Measurements from ENCODE around the gene ZNF628.

Gene ZNF628

GRCh38 chr19:55467236-55468053, 9.0 kb upstream of the ZNF628 start:
- TF ChIP-seq ZNF8 (CRISPR knock-in tag; IDR thresholded peaks at IDR 0.05) (no peak), CREB5 (CRISPR knock-in tag; IDR thresholded peaks at IDR 0.05; ENCODE audit: low read depth) (no peak), OSR1 (CRISPR knock-in tag; IDR thresholded peaks at IDR 0.05) (no peak), CSRNP3 (CRISPR knock-in tag; IDR thresholded peaks at IDR 0.05) (no peak), GLIS3 (CRISPR knock-in tag; IDR thresholded peaks at IDR 0.05) (no peak), ESRRG (CRISPR knock-in tag; IDR thresholded peaks at IDR 0.05) (no peak), TCF4 (CRISPR knock-in tag; IDR thresholded peaks at IDR 0.05; ENCODE audit: borderline replicate concordance) (no peak), ZNF565 (CRISPR knock-in tag; conservative IDR thresholded peaks at IDR 0.05; ENCODE audit: low read depth) (no peak), ZNF70 (CRISPR knock-in tag; IDR thresholded peaks at IDR 0.05) (no peak), TSHZ2 (CRISPR knock-in tag; IDR thresholded peaks at IDR 0.05) (no peak)
- peak; percentile 97 for ATAC-seq

- no peak for TF ChIP-seq TOX (CRISPR knock-in tag; IDR thresholded peaks at IDR 0.05; ENCODE audit: borderline replicate concordance)
- TF ChIP-seq ZNF70 (CRISPR knock-in tag; IDR thresholded peaks at IDR 0.05), result no peak
- TF ChIP-seq ZFP30 (CRISPR knock-in tag; IDR thresholded peaks at IDR 0.05), result no peak
- TF ChIP-seq BACH2 (CRISPR knock-in tag; IDR thresholded peaks at IDR 0.05; ENCODE audit: borderline replicate concordance), result no peak
- no peak for TF ChIP-seq GLIS3 (CRISPR knock-in tag; IDR thresholded peaks at IDR 0.05)
- TF ChIP-seq TCF4 (CRISPR knock-in tag; IDR thresholded peaks at IDR 0.05; ENCODE audit: borderline replicate concordance), result no peak
- no peak for TF ChIP-seq RARB (CRISPR knock-in tag; IDR thresholded peaks at IDR 0.05)
- no peak for ATAC-seq
These were observed 8.4 kb upstream of the ZNF628 start for GRCh38 chr19:55468054-55468393.

- ATAC-seq, result no peak
- TF ChIP-seq ZFP3 (CRISPR knock-in tag; IDR thresholded peaks at IDR 0.05), result no peak
- TF ChIP-seq TOX (CRISPR knock-in tag; IDR thresholded peaks at IDR 0.05; ENCODE audit: borderline replicate concordance), result no peak
- no peak for TF ChIP-seq PATZ1 (CRISPR knock-in tag; IDR thresholded peaks at IDR 0.05; ENCODE audit: borderline replicate concordance)
- no peak for TF ChIP-seq ZNF8 (CRISPR knock-in tag; IDR thresholded peaks at IDR 0.05)
- TF ChIP-seq ESRRG (CRISPR knock-in tag; IDR thresholded peaks at IDR 0.05), result no peak
- no peak for TF ChIP-seq CSDC2 (CRISPR knock-in tag; IDR thresholded peaks at IDR 0.05)
- TF ChIP-seq ISL1 (CRISPR knock-in tag; IDR thresholded peaks at IDR 0.05), result no peak
- TF ChIP-seq GLIS3 (CRISPR knock-in tag; IDR thresholded peaks at IDR 0.05), result no peak
- no peak for TF ChIP-seq BACH2 (CRISPR knock-in tag; IDR thresholded peaks at IDR 0.05; ENCODE audit: borderline replicate concordance)
- TF ChIP-seq ZNF70 (CRISPR knock-in tag; IDR thresholded peaks at IDR 0.05), result no peak
- no peak for TF ChIP-seq ARNTL (CRISPR knock-in tag; IDR thresholded peaks at IDR 0.05; ENCODE audit: borderline replicate concordance, low read depth)
- TF ChIP-seq SNAI2 (CRISPR knock-in tag; IDR thresholded peaks at IDR 0.05), result no peak
These were observed 5.2 kb upstream of the ZNF628 start for GRCh38 chr19:55471266-55471665.

- no peak; the same call in 2 of the 3 replicates for ATAC-seq
- TF ChIP-seq ZFP3 (CRISPR knock-in tag; IDR thresholded peaks at IDR 0.05) (no peak), CSDC2 (CRISPR knock-in tag; IDR thresholded peaks at IDR 0.05) (no peak), CSRNP3 (CRISPR knock-in tag; IDR thresholded peaks at IDR 0.05) (no peak), ARNTL (CRISPR knock-in tag; IDR thresholded peaks at IDR 0.05; ENCODE audit: borderline replicate concordance, low read depth) (no peak), ZC3H10 (CRISPR knock-in tag; IDR thresholded peaks at IDR 0.05) (no peak), PATZ1 (CRISPR knock-in tag; IDR thresholded peaks at IDR 0.05; ENCODE audit: borderline replicate concordance) (no peak), POU6F1 (CRISPR knock-in tag; IDR thresholded peaks at IDR 0.05; ENCODE audit: borderline replicate concordance, low read depth) (no peak), SNAI2 (CRISPR knock-in tag; IDR thresholded peaks at IDR 0.05) (no peak), RARB (CRISPR knock-in tag; IDR thresholded peaks at IDR 0.05) (no peak), ZFP30 (CRISPR knock-in tag; IDR thresholded peaks at IDR 0.05) (no peak), TOX (CRISPR knock-in tag; IDR thresholded peaks at IDR 0.05; ENCODE audit: borderline replicate concordance) (no peak)
These were observed 4.0 kb upstream of the ZNF628 start for GRCh38 chr19:55472463-55472862.

All from SK-N-SH treated with all-trans-retinoic acid at 6 μM for 48 hours (cell line).